Left forelimb (tissue), 1 donor: ENCODE results near the gene GTF3C6.
"Not testable (repeated sequence)": the region's sequence is repeated elsewhere in the genome, so short reads cannot be mapped to it uniquely, and the experiment has no call there.

Experiments used
- DNase-seq: peaks from one replicate; pipeline ENCODE4 v3.0.0-alpha.2; 2018; ENCODE audit warnings: low spot score

GTF3C6 gene

GRCh38 chr6:110979565-110980101 is 21.1 kb downstream of the GTF3C6 start:
- no peak for DNase-seq

- no peak for DNase-seq
Measured at GRCh38 chr6:110980227-110980626, 21.7 kb downstream of the GTF3C6 start.

GRCh38 chr6:110980648-110981047 is 22.1 kb downstream of the GTF3C6 start:
- no peak for DNase-seq

GRCh38 chr6:110981202-110981600 is 22.7 kb downstream of the GTF3C6 start:
- no peak for DNase-seq

- DNase-seq, result no peak
Measured at GRCh38 chr6:110990840-110991576, 32.5 kb downstream of the GTF3C6 start.

- DNase-seq, result no peak
Measured at GRCh38 chr6:110996691-110997090, 38.2 kb downstream of the GTF3C6 start.

GRCh38 chr6:110999634-111000270 is 41.2 kb downstream of the GTF3C6 start:
- no peak for DNase-seq

GRCh38 chr6:111002350-111002749 is 43.8 kb downstream of the GTF3C6 start:
- no peak for DNase-seq

- no peak for DNase-seq
Measured at GRCh38 chr6:111011360-111012142, 53.0 kb downstream of the GTF3C6 start.

- no peak for DNase-seq
Measured at GRCh38 chr6:111012143-111012452, 53.6 kb downstream of the GTF3C6 start.

- not testable (repeated sequence) for DNase-seq
Measured at GRCh38 chr6:111012520-111012919, 54.0 kb downstream of the GTF3C6 start.

- DNase-seq, result no peak
Measured at GRCh38 chr6:111013144-111013915, 54.8 kb downstream of the GTF3C6 start.

- no peak for DNase-seq
Measured at GRCh38 chr6:111015389-111016124, 57.1 kb downstream of the GTF3C6 start.

- DNase-seq, result not testable (repeated sequence)
Measured at GRCh38 chr6:111017241-111017640, 58.7 kb downstream of the GTF3C6 start.
